Measurements from ENCODE around the gene CALCOCO1.

GRCh38 chr12:53660041-53660440 is 67.2 kb downstream of the CALCOCO1 start:
- no peak for TF ChIP-seq POLR2A (IDR thresholded peaks at IDR 0.05)
- no peak for TF ChIP-seq CTCF (IDR thresholded peaks at IDR 0.05)
- TF ChIP-seq EP300 (IDR thresholded peaks at IDR 0.05) = no peak
